GM18502 (cell line): Measurements from ENCODE around the gene TSPAN7.

Source experiments
- ATAC-seq: cut with Tn5 transposase; IDR thresholded peaks from one replicate; pipeline ENCODE4 v1.9.1; 2021; ENCODE audit warnings: mild to moderate bottlenecking; ENCODE audit not compliant: unreplicated experiment, poor library complexity

Gene TSPAN7, protein sequence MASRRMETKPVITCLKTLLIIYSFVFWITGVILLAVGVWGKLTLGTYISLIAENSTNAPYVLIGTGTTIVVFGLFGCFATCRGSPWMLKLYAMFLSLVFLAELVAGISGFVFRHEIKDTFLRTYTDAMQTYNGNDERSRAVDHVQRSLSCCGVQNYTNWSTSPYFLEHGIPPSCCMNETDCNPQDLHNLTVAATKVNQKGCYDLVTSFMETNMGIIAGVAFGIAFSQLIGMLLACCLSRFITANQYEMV

DNA sequence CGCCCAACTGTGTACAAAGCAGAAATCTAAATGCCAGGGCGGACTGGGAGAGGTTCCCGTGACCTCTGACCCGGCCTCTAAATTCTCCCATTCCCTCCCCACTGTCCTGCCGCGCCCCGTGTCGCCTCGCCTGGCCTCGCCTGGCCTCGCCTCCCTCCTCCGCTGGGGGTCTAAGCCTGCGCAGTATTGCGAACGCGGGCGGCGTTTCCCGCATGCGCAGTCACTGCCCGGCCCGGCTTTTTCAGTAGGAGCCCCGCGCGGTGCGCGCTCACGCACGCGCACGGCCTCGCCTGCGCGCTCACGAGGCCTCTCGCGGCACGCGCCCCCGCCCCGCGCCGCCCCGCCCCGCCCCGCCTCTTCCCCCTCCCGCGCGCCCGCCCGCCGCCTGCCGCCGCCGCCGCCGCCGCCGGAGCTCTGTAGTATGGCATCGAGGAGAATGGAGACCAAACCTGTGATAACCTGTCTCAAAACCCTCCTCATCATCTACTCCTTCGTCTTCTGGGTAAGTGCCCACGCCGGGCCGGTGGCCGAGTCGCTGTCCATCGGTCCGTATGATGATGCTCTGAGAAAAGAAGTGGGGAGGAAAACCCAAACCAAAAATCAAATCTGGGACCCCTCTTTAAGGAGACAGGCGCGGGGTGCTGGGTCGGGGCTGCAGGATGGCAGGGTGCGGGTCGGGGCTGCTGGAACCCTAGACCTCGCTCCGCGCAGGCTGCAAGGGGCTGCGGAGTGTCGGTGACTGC lies at the start of gene TSPAN7:
Gene TSPAN7 (plus strand): TSS at position 417 of the 743 bp plus-strand sequence. CDS start 5 bp downstream, at position 422.
- ATAC-seq = peak; percentile 91

DNA sequence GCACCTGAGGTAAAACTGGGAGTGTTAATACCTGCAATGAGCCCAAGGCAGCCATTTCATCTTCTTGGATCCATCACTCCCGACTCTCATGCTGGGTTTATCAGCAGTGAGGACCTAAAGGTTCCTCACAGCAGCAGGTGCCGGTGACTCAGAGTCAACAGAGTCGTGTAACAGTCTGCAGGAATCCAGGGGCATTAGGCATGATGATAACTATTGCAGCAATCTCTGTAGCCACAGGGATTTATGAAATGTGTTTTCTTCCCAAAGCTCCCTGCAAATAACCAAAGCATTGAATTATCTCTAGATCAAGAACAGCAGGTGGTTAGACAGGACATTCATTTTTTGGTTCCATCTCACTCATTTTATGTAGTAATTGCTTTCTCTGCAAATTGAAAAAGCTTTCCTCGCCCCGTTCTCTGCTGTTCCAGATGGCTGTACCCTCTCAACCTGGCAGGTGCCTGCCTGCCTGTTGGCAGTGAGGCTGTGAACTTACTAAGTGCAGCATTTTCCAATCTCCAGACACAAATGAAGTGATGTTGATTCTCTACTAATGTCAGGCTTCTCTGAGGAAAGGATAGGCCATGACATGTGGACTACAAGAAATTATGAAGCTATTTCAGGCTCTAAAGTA lies 48.1 kb upstream of the TSPAN7 start:
- no peak for ATAC-seq

DNA sequence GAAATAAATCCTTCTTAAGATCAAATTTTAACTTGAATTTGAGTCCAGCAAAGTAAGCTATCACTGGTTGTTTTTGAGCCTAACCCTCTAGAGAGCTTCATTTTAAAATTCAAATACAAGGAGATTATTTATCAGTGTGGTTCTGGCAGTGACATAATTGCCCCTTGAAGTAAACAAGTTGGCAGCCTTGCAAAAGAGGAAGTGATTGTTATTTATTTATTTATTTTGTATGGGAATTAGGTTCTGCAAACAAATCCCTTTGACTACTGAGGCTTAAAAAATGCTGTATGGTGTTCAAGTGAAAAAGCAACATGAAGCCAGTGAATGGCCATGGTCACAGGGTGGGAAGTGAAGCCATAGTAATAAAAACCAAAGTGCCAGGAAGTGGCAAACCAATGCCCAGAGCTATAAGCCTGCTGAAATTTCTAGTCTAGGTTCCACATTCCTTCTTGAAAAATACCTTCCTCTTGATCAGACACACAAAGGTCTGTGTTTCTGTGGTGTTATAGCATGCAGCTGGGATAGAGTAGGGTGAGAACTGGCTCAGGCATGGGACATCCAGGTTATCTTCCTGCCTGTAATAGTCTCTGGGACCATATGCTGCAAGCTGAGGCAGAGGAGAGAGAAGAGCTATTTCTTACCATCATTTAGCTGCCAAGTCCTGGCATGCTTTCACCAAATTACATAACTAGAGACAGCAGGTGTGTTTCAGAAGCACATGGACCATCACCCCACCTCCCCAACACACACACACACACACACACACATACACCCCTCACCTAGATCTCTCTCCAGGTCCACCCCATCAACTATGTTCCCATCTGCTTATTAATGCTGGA lies 47.1 kb upstream of the TSPAN7 start:
- ATAC-seq = no peak

DNA sequence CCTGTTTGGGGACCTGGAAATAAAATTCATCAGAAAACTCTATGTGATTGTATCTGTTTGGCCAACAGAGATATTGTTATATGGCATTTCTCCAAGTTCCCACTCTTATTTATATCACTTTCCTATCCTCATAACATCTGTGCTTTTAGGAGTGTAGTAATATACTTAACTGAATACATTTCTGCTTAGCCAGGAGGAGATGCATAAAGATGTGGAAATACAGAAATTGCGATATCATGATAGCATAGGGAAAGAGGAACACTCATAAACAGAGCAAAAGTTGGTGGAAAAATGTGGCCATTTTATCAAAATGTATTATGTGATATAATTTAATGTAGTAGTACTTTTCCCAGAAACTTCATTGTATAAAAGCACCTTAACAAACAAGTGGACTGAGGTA lies 46.1 kb upstream of the TSPAN7 start:
- no peak for ATAC-seq

DNA sequence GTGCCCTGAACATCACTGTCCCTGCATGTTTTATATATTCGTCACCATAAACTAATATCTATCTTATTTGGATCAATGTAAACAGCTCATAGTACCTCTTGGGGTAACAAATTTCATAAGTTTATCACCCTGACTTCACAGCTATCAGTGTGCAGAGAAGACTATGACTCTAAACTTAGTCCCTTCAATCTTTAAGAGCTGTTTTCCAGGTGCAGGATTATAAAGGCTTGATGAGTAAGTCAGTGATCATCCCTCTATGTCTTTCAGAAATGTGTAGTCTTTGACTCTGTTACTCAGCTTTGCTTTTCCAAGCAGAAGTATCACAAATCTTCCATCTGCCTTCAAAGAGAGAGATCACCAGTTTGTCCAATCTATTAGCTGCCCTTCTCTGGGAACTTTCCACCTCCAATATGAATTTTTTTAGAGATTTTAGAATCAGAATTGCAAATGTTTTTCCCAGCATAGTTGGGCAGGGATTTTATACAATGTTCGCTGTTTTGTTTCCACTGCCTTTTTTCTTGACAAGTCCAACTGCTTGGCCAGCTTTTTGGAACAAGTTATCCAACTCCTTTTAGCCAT lies 45.1 kb upstream of the TSPAN7 start:
- no peak for ATAC-seq

DNA sequence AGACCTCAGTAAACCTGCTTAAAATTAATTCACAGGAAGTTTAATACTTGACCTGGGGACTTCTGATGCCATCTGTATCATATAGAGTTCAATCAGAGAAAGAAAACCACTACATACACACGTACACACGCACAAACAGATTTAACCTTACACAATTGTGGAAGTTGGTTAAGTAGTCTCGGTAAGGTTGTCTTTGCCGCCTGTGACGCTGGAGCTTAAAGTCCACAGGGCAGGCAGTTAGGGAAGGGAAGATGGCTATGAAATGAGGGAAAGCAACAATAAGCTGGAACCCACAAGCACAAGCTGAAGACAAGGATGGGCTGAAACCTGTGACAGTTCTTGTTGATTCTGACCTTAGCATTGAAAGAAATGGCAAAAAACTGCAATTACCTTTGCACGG lies 41.7 kb upstream of the TSPAN7 start:
- no peak for ATAC-seq

DNA sequence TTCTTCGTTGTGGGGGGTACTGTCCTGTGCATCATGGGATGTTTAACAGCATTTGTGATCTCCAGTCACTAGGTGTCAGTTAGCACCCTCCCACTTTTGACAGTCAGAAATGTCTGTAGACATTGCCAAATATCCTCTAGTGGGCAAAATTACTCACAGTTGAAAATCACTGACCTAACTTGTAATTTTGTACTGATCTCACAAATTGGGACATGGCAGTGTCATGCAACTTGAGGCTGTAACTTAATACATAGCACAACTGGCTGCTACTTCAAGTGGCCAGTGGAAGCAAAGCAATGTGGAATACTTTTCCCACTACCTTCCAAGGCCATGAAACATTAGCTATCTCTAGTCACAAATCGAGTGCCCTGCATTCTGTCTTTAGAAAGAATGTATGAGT lies 23.2 kb upstream of the TSPAN7 start:
- ATAC-seq = no peak

DNA sequence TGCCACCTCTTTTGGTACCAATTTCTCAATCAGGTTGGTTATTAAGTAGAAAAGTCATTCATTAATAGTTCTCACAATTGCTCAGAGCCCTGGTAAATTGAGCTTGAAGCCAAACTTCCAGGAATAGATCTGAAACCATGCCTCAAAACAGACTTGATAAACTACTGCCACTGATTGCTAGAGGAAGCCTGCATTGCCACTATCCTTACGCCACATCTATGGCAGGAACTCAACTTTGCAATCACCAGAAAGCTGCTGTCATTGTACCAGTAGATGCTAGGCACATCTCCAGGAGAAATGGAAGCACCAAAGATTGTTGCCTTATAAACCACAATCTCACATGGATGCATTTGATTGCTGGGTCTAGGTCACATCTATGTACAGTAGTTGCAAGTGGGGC lies 21.6 kb upstream of the TSPAN7 start:
- no peak for ATAC-seq

DNA sequence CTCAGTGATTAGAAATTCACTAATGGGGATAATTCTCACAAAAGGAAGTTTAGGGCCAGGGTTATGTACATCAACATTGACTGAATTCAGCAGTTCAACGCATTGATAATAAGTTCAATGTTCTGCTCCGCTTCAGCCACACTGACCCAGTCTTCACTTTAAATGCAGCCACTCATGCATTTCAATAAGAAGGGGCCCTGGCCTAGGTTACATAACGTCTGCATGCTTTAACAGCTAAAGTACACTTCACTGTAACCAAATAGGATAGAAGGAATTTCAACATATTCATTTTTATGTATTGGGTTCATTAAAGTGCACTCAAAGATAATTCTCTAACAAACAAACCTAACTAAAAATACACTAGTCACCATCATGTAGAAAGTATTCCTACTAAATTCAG lies 12.8 kb upstream of the TSPAN7 start:
- ATAC-seq = no peak

DNA sequence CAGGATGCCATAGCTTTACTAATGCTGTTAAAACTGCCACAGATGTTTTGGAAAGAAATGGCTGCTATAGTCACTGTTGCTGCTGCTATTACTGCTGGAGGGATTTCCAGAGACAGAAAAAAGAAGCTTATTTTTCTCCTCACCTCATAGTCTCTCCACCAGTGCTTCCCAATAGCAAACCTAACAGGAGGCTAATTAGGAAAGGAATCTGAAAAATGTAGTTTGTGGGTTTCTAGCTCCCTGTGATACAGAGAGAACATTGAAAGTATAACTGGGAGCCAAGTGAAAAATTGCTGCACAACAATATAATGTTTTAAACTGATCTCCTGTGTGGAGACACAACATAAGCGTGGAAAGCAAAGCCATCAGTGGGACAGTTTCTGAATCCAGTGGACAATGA lies 8.6 kb upstream of the TSPAN7 start:
- ATAC-seq = no peak

DNA sequence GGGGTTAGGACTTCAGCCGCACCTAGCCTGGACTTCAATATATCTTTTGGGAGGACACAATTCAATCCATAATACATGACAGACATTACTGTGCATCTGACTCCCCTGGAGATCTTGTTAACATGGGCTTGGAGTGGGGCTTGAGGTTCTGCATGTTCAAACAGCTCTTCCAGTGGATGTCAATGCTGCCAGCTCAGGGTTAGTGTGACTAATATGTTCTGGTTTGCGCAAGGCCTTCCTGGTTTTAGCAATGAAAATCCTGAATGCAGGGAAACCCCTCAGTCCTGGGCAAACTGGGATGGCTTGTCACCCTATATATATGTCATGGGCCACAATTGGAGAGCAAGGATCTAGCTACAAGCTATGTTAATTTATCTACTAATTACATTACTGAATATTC lies 2.7 kb upstream of the TSPAN7 start:
- no peak for ATAC-seq

DNA sequence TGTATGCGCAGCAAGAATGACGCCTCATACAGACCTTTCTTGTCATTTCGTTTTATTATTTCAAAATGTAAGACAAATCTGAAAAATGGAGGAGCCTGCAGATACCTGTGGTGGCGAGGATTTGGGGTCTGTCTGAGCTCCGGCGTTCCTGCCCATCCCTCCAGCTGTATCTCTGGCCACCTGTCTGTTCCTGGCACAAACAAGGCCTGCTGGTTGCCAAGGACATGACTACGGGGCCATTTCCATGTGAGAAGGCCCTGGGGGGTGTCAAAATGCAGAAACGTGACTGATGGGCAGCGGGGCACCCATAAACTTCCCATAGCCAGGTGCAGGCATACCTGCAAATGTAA lies 591 bp upstream of the TSPAN7 start:
- ATAC-seq = peak; percentile 29

DNA sequence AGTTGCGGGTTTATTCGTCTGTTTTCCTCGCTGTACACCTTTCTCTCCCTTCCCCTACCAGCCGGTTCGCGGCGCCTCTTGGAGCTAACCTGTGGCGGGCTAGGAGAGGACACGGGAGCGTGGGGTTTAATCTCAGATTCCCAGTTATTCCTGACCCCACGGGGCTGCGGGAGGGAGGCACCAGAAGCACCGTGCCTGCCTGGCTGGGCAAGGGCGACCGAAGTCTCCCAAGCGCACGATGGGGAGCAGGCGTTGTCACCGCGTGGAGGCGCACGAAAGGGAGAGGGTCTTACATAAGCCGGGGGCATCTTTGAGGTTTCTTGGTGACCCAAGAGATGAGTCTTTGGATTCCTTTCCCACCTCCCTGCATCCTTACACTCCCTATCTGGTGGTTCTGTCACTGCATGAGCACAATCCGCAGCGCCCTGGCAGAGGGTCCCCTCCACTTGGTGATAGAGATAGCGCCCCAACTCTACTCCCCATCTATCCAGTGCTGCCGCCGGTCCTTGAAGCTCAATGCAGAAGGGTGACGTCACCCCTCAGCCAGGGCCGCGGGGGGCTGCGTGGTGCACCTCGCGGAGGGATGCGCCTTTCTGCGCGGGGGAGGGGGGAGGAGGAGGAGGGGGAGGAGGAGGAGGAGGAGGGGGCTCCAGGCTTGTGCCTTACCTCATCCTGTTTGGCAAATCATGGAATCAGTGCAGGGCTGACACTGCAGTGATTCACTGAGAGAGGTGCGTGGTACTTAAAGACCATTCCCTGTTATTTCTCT lies 793 bp downstream of the TSPAN7 start:
- ATAC-seq = no peak

DNA sequence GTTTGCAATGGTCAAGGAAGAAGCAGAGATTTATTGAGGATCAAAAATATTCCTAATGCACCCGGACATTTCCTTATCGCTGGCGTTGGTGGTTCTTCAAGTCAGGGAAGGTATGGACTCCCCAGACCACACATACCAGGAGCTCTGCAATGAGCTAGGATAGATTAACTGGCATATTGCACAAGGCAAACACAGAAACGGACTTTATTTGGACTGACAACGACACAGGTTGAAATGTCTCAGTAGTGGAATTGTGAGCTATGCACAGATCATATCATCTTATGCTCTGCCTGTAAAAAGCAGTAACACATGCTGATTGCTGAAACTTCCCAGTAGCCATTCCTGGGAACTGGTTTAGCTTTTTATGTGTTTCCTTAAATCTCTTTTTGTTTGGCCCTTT lies 1.7 kb downstream of the TSPAN7 start:
- no peak for ATAC-seq

DNA sequence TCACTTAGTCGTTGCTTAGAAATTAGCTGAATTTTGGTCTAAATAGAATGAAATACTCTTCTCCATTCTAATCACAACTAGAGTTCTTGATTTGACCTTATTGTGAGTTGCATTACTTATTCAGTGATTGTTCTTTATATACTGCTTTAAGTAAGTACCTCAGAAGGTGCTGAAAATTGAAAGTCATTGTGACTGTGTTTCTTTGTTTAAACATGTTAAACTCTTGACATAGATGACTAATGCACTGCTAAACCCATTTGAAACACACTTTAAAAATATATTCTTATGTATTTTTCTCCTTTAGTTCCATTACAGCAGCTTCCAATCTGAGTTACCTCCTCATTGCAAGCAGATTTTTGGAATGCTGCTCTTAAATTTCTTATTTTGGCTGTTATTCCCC lies 9.1 kb downstream of the TSPAN7 start:
- no peak for ATAC-seq

DNA sequence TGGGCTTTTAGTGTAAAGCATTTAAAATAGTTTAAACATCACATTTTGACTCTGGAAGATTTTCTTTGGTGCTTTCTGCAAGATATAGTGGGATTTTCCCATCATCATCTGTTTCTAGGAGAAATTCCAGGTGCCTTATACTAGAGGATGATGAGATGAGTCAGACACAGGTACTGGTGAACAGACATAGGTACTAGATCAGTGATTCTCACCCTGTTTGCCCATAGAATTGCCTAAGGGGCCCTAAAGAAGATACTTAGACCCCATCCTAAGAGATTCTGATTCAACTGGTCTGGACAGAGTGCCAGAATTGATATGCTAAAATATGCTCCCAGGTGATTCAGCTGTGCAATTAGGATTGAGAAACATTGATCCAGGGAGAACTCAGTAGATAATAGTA lies 9.7 kb downstream of the TSPAN7 start:
- ATAC-seq = no peak

DNA sequence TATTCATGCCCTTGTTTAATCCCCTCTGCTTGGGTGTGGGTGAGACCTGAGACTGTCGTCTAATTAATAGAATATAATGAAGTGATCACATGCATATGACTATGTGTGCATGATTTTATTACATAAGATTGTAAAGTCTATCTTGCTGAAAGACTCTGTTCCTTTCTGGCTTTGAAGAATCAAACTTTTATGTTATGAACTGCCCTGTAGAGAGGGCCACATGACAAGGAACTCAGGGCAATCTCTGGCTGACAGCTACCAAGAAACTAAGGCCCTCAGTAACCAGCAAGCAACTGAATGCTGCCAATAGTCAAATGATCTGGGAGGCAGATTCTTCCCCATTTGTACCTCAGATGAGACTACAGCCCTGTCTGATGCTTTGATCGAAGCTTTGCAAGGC lies 13.5 kb downstream of the TSPAN7 start:
- no peak for ATAC-seq

DNA sequence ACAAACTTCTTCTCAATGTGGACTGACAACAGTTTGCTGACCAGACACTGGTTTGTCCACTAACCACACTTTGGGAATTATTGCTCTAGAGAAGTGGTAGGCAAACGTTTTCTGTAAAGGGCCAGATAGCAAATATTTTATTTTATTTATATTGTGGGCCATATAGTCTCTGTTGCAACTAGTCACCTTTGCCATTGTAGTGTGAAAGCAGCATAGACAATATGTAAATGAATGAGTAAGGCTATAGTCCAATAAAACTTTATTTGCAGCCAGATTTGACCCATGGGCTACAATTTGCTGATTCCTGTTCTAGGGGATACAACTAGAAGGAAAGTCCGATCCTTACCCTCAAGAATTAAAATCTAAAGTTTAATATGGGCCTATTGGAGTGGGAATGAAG lies 14.5 kb downstream of the TSPAN7 start:
- ATAC-seq = no peak

DNA sequence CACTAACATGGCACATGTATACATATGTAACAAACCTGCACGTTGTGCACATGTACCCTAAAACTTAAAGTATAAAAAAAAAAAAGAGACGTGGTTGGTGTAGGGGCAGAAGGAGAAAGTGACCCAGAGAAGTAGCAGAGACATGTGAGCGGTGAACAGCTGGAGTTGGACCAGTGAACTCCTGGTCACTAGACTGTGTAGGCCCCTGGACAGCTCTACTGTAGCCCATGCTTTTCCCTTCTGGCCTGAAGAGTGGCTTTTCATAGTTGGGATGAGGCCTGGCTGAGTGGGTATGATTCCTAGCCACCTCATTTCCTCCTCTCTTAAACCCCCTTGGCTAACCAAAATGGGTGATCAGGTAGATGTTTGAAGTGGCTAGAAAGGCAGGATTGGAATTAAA lies 16.4 kb downstream of the TSPAN7 start:
- ATAC-seq = no peak

DNA sequence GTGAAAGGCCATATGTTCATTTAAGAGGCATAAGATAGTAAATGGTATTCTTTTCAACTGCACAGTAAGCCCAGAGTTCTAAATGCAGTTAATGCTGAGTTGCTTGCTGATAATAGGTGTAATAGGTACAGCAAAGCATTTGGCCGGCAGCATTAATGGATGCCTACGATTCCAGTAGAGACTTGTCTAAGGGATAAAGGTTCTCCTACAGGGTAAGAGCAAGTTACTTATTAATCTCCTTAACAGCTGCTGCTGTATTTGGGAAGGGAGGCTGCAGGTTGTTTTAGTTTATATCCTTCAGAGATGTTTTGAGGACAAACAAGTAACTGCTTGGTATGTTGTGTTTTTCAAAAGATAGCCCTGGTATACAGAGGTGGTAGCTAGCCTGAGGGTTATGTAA lies 16.8 kb downstream of the TSPAN7 start:
- ATAC-seq = no peak
